ENCODE results near the gene TRAP1.

TRAP1 gene

GRCh38 chr16:3650631-3651265 lies 66.6 kb downstream of the TRAP1 start:
- no peak for DNase-seq (ENCODE audit: low read depth)

GRCh38 chr16:3646348-3646920 lies 70.9 kb downstream of the TRAP1 start:
- no peak for DNase-seq (ENCODE audit: low read depth)

- DNase-seq (ENCODE audit: low read depth) = no peak
Measured at GRCh38 chr16:3645504-3646347, 71.6 kb downstream of the TRAP1 start.

GRCh38 chr16:3645108-3645503 lies 72.2 kb downstream of the TRAP1 start:
- no peak for DNase-seq (ENCODE audit: low read depth)

GRCh38 chr16:3643095-3643730 lies 74.1 kb downstream of the TRAP1 start:
- DNase-seq (ENCODE audit: low read depth) = no peak

GRCh38 chr16:3642397-3643094 lies 74.8 kb downstream of the TRAP1 start:
- no peak for DNase-seq (ENCODE audit: low read depth)

- no peak for DNase-seq (ENCODE audit: low read depth)
Measured at GRCh38 chr16:3641801-3642396, 75.4 kb downstream of the TRAP1 start.

- DNase-seq (ENCODE audit: low read depth) = no peak
Measured at GRCh38 chr16:3640632-3641501, 76.5 kb downstream of the TRAP1 start.

GRCh38 chr16:3640207-3640606 lies 77.1 kb downstream of the TRAP1 start:
- DNase-seq (ENCODE audit: low read depth) = no peak

- no peak for DNase-seq (ENCODE audit: low read depth)
Measured at GRCh38 chr16:3638916-3639644, 78.2 kb downstream of the TRAP1 start.

GRCh38 chr16:3637371-3637923 lies 79.9 kb downstream of the TRAP1 start:
- no peak for DNase-seq (ENCODE audit: low read depth)

GRCh38 chr16:3625911-3626732 lies 91.2 kb downstream of the TRAP1 start:
- DNase-seq (ENCODE audit: low read depth) = no peak

GRCh38 chr16:3625331-3625730 lies 92.0 kb downstream of the TRAP1 start:
- DNase-seq (ENCODE audit: low read depth) = no peak

GRCh38 chr16:3623642-3624041 lies 93.7 kb downstream of the TRAP1 start:
- no peak for DNase-seq (ENCODE audit: low read depth)

- no peak for DNase-seq (ENCODE audit: low read depth)
Measured at GRCh38 chr16:3618769-3619141, 98.6 kb downstream of the TRAP1 start.

GRCh38 chr16:3612510-3613466 lies 104.5 kb downstream of the TRAP1 start:
- no peak for DNase-seq (ENCODE audit: low read depth)

- DNase-seq (ENCODE audit: low read depth) = peak; percentile 85
Measured at GRCh38 chr16:3611146-3611975, 106.0 kb downstream of the TRAP1 start, which contains the start of gene SLX4. SLX4 (minus strand) TSS chr16:3611606; CDS start chr16:3608964, 2,642 bp downstream.
